Activated T-cell treated with anti-CD3 and anti-CD28 coated beads, Interleukin-2, amount 50 U/mL, for 1 hour (primary cell): Measurements from ENCODE around the gene SYT12.

Source experiments
- DNase-seq: peaks from one replicate; pipeline ENCODE4 v3.0.0-alpha.2; 2020

SYT12 gene

DNA sequence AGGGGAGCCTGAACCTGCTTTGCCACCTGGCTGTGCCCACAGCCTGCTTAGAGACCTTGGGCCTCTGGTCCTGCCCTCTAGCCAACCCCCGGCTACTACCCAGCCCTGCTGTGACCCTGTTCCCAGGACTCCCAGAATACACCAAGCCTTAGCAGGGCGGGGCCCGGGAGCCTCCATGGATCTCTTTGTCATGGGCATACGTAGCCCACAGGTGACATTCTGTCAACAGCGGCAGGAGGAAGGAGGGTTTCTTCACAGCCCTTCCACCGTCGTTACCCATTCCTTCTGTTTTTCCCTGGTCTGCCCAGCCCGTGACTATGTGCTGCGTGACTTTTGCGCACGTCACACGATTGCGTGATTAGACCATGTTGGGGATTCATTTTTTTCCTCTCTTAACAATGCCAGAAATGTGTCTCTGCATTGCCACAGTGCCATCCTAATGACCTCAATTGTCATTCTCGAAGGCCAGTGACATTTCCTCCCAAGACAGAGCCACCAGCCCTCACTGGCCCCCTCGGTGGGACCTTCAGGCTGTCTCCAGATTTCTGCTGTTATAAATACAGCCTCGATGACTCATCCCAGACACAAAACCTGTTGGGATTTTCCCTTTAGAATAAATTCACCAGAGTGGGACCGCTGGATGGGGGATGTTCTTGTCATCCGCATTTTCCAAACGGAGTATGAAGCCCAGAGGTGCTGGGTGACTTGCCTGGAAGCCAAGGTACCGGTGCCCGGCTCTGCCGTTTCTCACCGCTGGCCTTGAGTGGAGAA is 9.0 kb downstream of the SYT12 start:
- no peak for DNase-seq

DNA sequence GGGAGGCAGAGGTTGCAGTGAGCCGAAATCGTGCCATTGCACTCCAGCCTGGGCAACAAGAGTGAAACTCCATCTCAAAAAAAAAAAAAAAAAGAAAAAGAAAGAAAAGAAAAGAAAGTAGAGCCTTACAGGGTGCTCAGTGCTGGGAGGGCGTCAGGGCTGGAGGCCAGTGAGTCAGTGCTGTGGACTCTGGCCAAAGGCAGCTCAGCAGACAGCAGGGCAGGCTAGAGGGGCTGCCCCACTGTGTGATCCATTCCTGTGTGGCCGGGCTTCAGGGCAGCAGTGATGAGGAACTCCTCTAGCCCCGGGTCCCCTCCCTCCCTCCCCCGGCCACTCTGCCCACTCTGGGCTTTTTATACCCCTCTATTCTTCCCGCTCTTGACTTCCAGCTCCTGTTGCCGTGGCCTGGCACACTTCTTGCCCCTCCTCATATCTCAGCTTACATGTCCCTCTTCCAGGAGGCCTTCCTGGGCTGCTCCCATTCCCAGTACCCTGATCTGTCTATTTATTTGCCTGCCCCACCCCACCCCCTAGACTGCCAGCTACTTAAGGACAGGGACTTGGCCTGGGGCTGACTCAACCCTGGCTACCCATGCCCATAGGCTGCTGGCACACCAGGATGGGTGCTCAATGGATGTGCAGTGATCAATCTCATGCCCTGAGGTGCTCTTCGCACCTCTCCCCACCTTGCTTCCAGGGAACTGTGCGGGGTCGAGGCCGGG is 10.1 kb downstream of the SYT12 start:
- DNase-seq: no peak

DNA sequence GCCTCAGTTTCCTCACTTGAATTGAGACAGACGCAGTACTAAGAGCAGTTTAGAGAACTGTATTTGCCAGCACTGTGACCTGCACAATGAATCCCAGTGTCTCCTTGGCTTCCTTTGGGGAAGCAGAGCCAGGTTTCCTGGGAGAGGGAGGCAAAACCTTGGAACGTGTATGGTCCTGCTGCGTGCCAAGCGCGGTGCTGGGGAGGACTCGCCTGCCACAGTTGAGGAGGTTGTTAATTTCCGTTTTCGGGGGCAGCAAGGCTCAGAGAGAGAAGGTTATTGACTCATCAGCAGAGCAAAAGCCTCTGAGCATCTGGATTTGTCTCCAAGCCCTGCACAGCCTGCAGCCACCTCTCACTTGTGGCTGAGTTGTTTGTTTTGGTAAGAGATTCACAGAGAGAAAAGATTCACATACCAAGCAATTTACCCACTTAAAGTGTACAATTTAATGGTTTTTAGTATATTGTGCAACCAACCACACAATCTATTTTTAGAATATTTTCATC is 10.8 kb downstream of the SYT12 start:
- no peak for DNase-seq

DNA sequence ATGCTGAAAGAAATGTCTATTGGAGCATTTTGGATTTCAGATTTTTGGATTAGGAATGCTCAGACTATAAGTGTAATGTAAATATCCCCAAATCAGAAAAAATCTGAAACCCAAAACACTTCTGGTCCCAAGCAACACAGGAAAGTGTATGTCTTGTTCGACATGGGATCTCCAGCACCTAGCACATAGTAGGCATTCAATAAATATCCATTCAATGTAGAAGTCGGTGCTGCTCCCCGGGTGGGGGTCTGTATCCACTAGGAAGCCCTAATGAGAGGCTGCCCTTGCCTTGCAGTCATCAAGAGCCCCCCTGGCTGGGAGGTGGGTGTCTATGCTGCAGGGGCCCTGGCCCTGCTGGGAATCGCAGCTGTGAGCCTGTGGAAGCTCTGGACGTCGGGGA is 11.4 kb downstream of the SYT12 start:
- DNase-seq: no peak

DNA sequence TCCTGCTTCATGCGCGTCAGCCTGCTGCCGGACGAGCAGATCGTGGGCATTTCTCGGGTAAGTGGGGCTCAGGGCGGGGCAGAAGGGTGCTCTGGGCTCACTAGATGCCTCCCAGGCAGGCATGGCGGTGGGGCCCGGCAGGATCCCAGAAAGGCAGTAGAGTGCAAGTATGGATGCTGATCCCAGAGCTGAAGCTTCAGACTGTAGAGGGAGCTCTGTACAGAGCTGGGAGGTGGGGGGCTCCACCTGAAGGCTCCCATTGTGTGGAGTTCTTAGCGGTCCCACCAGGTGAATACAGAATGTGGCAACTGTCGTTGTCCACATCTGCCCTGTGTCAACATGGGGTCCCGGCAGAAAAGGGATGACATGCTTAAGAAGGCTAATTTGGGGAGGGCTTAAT is 17.2 kb downstream of the SYT12 start:
- no peak for DNase-seq

DNA sequence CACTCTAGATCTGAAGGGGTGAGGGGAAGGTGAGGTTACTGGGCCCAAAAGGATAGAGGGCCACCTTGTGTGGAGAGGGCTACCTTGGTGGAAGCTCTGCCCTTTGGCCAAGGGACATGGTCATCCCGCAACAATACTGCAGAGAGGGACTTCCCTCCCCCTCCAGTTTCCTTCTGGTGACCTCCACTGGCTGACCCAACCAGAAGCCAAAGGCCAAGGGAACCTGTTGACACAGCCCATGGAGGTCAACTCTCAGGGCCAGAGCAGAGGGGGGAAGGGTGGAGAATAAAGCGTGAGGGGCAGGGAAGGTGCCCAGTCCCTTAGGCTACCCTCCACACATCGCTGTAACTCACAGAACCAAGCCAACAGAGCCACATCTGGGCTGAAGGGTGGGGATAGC is 18.7 kb downstream of the SYT12 start:
- DNase-seq: no peak

DNA sequence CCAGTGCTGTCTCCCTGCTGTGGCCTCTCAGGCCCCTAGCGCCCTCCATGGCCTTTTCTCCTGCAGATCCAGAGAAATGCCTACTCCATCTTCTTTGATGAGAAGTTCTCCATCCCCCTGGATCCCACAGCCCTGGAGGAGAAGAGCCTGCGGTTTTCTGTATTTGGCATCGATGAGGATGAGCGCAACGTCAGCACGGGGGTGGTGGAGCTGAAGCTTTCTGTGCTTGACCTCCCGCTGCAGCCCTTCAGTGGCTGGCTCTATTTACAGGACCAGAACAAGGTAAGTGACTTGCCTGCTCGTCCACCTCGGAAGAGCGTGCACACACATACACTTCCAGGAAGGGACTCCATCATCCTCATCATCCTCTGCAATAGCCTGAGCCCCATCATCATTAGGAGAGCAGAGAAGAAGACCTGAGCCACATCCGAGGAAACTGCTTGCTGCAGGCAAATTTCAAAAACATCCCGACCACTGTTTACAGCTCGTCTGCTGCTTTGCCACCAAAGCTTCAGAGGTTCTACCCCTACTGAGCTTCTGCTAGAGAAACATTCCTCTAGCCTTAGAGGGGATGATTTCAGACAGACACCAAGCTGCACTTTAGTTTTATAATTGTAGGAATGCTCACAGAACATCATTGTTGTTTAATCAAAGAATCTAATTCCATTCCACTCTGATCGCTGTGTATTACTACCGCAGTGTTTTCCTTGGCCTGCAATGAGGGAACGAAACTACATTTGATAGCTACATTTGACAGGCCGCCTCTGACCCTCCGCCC is 20.8 kb downstream of the SYT12 start:
- no peak for DNase-seq

DNA sequence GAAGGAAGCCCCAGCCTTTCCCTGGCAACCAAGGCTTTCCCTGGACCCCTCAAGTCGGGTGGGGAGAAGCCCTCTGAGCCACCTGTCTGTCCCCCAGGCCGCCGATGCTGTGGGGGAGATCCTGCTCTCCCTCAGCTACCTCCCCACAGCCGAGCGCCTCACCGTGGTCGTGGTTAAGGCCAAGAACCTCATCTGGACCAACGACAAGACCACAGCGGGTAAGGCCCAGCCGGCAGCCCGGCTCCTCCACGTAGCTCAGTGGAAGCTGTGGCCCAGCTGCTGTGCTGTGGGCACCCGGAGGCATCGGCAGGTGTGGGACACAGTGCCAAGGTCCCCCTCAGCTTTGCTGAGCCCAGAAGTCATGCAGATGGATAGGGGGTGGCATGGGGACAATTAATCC is 21.6 kb downstream of the SYT12 start:
- DNase-seq: no peak

DNA sequence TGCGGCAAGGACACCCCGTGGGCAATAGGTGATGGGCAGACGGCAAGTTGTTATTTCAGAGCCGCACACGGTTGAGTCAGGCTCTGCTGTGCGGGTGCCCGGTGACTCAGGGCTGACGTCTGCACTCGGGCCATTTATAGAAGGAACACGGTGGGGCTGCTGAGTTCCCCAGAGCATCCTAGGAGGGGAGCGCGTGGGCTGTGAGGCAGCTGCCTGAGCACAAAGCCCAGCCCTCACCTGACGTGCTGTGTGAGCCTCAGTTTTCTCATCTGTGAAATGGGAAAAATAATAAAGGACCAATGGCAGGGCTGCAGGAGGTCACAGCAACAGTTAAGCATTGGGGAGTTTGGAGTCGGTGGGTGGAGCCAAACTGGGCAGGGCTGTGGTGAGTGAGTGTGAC is 22.4 kb downstream of the SYT12 start:
- no peak for DNase-seq

DNA sequence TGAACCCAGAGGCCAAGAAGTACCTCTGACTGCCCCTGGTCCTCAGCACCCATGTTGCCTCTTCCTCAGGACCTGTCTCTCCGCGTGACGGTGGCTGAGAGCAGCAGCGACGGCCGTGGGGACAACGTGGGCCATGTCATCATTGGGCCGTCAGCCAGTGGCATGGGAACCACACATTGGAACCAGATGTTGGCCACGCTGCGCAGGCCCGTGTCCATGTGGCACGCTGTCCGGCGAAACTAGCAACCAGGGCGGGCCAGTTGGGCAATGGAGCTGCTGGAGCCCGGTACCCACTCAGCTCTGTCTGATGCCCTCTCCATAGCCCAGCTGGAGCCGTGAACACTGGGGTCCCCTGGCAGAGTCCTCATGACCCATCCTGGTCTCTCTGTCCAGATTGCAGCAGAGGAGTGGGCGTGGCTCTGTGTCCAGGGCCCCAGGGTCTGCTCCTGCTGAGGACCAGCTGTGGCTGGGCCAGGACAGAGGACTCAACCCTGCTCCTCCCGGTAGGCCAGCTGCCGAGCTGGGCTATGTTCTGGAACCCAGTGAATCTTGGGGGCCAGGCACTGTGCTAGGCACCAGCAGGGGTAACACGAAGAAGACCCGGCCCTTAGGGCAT is 25.7 kb downstream of the SYT12 start:
- no peak for DNase-seq

DNA sequence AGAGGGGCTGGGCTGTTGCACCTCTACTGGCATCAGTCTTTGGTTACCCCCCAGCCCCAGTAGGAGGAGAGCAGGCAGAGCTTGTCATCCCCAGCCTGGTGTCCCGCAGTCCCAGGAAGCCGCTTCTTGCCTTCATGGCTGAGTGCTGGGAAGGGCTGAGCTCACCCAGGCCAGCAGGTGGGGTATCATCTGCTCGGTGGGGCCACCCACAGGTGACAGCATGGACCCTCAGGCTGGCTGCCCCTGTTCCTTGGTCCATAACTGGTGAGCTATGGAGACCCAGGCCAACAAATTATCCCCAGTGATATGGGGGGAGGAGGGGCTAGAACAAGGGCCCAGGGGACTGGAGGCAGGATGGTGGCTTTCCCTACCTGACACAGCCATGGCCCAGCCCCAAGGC is 27.2 kb downstream of the SYT12 start:
- no peak for DNase-seq

DNA sequence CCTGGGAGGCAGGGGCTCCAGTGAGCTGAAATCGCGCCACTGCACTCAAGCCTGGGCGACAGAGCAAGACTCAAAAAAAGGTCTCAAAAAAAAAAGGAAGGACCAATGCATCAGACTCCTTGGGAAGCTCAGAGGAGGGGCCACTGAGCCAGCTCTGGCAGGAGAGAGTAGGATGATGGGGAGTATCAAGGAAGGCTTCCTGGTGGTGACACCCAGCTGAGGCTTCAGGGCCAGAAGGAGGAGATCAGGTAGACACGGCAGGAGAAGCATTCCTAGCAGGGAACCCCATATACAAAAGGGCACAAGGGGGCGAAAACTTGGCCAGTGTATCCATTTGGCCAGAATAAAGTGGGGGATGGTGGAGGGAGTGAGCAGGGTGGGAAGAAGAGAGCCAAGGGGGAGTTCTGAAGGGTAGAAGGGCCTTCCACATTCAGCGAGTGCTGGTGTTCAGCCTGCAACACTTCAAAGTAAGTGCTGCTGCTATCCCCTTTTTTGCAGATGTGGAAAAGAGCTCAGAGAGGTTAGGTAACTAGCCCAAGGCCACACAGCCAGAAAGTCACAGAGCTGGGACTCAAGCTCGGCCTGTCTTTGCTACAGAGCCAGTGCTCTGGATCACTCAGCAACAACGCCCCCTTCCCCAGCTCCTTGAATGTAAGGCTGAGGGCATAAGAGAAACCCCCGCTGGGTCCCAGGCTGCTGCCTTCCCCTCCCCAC is 28.4 kb downstream of the SYT12 start:
- no peak for DNase-seq

DNA sequence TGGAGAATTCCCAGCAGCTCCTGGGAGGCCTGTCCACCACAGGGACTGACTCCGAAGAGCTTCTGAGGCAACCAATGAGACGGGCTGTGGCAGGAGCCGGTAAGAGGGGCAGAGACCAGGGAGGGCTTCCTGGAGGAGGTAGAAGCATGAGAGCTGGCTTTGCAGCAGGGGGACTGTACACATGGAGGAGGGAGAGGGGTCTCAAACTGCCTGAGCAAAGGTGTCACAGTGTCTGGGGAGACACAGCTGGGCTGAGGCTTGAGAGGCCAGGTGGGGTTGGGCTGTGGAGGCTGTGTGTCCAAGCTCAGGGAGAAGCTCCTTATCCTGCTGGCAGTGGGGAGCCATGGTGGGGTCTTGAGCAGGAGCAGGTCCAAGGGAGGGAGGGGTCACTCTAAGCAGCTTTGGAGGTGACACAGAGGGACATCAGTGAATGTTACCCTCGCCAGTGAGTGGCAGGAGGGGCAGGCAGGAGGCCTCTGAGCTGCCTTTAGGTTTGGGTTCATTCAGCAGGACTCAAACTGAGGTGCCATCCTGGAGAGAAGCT is 29.1 kb downstream of the SYT12 start:
- no peak for DNase-seq

DNA sequence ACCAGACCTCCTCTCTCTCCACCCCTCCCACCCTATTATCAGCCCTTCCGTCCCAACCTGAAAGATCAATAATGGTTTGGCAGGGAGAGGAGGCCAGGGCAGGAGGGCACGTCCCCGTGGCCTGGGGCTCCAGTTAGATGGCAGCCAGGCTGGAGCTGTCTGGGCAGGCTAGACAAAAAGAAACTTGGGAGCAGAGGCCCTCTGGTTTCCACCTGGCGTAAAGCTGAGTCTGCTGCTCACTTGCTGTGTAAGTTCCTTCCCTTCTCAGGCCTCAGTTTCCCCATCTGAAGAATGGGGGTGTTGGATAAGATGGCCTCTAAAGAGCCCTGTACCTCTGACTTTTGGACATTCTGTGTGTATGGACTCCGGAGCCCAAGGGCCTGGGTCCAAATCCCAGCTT is 30.0 kb downstream of the SYT12 start:
- no peak for DNase-seq

DNA sequence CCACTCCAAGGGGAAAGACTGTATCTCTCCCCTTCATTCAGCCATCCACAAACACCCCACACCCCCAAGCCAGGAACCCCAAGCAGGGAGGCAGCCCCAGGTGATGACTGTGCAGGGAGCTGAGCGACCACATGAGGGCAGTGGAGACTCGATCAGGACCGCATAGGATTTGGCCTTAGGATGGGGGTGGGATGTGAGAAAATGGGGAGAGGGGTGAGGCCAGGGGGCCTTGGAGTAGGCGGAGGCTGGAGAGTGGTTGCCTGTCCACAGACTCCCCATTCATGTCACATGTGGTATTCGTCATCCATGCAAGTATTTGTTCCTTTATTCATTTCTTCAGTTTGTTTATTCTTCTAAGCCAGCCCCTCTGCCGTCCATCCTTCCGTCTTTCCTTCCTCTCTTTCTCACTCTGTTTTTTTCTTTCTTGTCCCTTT is 31.0 kb downstream of the SYT12 start:
- DNase-seq: peak; percentile 36

DNA sequence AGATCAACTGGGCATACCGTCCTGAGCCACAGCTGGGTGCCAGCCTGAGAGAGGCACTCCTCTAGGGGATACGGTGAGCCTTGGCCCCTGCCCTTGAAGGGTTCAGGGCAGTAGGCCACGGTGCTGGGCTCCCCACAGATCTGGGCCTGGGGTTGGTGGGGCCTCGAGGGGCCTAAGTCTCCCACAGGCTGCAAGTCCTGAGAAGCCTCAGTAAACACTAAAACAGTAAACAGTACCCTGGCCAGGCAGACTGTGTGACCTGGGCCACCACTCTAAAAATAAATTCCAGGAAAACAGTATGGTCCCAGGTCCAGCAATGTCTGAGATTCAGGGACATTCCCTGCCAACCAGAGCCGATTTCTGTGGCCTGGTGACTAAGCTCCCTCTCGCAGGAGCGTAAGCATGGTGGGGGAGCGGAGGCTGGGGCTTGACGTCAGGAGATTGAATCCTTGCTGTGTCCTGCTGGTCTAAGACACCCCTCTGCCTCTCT is 31.5 kb downstream of the SYT12 start:
- DNase-seq: no peak

DNA sequence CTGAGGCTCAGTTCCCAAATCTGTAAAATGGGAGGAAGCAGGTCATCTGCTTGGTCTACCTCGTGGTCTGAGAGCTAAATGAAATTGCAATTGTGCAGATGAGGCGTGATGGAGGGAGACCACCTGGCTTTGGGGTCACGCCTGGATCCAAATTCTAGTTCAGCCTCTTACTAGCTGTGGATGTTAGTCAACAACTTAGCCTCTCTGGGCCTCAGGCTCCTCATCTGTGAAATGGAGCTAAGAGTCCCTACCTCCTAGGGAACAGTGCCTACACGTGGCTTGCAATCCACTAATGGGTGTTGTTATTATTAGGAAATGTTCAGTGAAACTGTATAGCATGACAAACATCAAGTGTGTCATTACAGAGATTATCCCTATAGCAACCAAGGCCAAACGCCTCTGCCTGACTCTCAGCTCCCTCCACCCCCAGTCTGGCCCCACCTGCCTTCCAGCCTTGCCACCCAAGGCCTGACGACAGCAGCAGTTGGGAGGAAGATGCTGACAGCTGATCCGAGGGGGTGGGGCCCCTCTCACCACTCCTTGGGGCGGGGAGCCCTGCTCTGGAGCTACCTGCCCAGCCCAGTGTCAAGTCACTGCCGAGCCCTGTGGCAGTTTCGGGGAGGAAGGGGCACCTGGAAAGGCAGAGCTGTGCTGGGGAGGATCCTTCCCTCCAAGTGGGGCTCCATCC is 32.0 kb downstream of the SYT12 start:
- no peak for DNase-seq

DNA sequence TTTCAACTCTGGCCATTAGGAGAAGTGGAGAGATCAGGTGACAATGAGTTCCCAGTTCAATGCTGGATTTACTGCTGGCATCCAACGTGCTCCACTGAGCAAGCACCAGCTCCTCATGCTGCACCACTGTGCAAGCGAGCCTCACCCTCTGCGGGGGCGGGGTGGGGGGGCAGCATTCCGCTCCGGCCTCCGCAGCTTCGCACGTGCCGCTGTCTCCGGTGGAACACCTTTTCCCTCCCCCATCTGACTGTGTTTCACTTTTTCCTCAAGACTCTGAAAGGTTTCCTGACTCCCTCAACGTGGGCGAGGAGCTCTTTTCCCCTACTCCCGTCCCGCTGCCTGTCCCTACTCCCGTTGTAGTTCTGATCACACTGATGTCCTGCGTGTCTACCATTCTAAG is 32.9 kb downstream of the SYT12 start:
- no peak for DNase-seq

DNA sequence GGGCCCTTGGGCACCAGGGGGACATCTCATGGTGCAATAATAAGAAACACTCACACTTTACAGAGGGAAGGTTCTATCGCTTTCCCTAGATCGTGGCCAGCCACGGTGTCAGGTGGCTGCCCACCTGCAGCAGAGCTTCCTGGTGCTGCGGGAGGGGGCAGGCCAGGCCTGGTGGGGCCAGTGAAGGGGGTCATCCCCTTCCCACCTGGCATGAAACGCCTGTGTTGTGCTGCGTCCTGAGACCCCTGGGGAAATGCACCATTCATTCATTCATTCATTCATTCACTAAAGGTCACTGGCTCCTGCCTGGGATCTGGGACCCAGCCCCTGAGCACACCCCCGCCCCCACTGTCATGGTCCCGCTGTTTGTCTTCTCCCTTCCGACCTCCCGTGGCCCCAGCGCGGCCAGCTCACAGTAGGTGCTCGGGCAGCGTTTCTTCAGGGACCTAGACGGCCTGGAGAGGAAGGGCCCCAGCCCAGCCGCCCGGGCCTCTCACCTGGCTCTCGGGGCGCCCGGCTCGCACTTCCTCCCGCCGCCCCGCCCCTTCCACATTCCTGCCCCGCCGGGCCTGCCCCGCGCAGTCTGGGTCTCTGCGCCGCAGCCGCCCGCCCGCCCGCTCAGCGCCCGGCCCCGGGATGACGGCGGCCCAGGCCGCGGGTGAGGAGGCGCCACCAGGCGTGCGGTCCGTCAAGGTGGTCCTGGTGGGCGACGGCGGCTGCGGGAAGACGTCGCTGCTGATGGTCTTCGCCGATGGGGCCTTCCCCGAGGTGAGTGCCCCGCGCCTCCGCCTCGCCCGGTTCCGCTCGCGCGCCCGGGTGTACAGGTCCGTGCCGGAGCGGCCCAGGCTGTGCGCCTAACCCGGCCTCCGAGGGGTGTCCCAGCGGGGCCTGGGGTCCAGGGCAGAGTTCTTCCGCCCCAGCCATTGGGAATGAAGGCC is 33.6 kb downstream of the SYT12 start, which contains the start of gene RHOD:
Gene RHOD (plus strand): TSS at position 581 of the 938 bp plus-strand sequence. CDS start 56 bp downstream, at position 637.
- peak; percentile 45 for DNase-seq

DNA sequence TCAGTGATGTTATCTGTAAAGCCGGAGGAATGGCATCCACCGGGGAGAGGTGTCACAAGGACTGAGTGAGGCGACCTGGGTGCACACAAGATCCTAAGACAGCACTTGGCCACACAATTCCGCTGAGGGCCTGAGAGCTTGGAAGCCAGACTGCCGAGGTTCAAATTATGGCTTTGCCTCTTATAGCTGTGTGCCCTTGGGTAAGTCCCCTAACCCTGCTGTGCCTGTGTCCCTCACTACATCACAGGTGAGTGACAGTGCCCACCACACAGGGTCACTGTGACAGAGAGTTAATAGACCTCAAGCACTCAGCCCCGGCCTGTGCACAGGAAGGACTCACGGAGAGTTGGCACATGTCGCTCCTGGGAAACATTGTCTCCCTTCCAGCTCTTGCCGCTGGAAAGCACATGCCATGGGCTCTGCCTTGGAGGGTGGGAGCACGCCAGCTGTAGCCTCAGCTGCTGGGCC is 34.3 kb downstream of the SYT12 start:
- no peak for DNase-seq
